AG04449 (cell line): ENCODE measurements around the gene RELCH.

Source experiments
- CTCF ChIA-PET: fragments of 350-600 bp; formaldehyde crosslinking; extraction: SDS; loops from one replicate; lab custom pipeline; 2021; ENCODE audit warnings: antibody characterized with exemption; lab: Yijun Ruan, JAX
- POLR2A ChIA-PET: fragments of 400-600, 350-600 bp; formaldehyde crosslinking; extraction: SDS; loops from one replicate; lab custom pipeline; 2020; ENCODE audit warnings: antibody characterized with exemption, inconsistent platforms; lab: Yijun Ruan, JAX
- DNase-seq: peaks from one replicate; pipeline ENCODE4 v3.0.0-alpha.2; 2010; ENCODE audit warnings: low read depth, low spot score
- H3K4me3 ChIP-seq: 2 replicates; pipeline ENCODE4 v1.5.1; 2011; ENCODE audit warnings: low read depth, mild to moderate bottlenecking, control low read depth, low read length
- CTCF ChIP-seq: IDR thresholded peaks from one replicate; pipeline ENCODE4 v1.5.1; 2011; ENCODE audit warnings: mild to moderate bottlenecking, moderate library complexity, low read length, control low read depth, inconsistent platforms; ENCODE audit not compliant: insufficient read depth; ENCODE audit errors: missing control alignments

Gene RELCH

GRCh38 chr18:62329691-62330454, 142.8 kb downstream of the RELCH start:
- no peak for TF ChIP-seq CTCF
- CTCF ChIA-PET: no interaction called here
- DNase-seq: peak; percentile 33
- H3K4me3 ChIP-seq: peak overlapping the region; percentile 8; the same call in 1 of the 2 replicates
- POLR2A ChIA-PET: no interaction called here

- no peak for TF ChIP-seq CTCF
- ChIA-PET POLR2A (no interaction called here), CTCF (no interaction called here)
- no peak for DNase-seq
- no peak overlapping the region for H3K4me3 ChIP-seq
Measured at GRCh38 chr18:62330650-62331049, 143.6 kb downstream of the RELCH start.

GRCh38 chr18:62331581-62332356, 144.7 kb downstream of the RELCH start:
- no peak for TF ChIP-seq CTCF
- CTCF ChIA-PET: interaction anchor here (0.5 kb wide), 1 partner anchor 148 kb away, joined by 3 read pairs; no protein-coding TSS in a partner anchor
- DNase-seq: no peak
- H3K4me3 ChIP-seq: no peak overlapping the region
- POLR2A ChIA-PET: no interaction called here

GRCh38 chr18:62332431-62332830, 145.4 kb downstream of the RELCH start:
- POLR2A ChIA-PET: no interaction called here
- CTCF ChIA-PET: no interaction called here
- no peak for DNase-seq
- no peak for TF ChIP-seq CTCF
- H3K4me3 ChIP-seq: no peak overlapping the region

GRCh38 chr18:62332964-62333695, 146.1 kb downstream of the RELCH start:
- DNase-seq: no peak
- CTCF ChIA-PET: no interaction called here
- POLR2A ChIA-PET: no interaction called here
- TF ChIP-seq CTCF: no peak
- H3K4me3 ChIP-seq: no peak overlapping the region
